GM18499 (cell line): Measurements from ENCODE around the gene SLC29A4.
"Not testable (repeated sequence)": the region's sequence is repeated elsewhere in the genome, so short reads cannot be mapped to it uniquely, and the experiment has no call there.

Experiments
- ATAC-seq: cut with Tn5 transposase; IDR thresholded peaks from one replicate; pipeline ENCODE4 v1.9.1; 2021; ENCODE audit warnings: moderate number of reproducible peaks; ENCODE audit not compliant: insufficient read depth, unreplicated experiment

SLC29A4 gene

DNA sequence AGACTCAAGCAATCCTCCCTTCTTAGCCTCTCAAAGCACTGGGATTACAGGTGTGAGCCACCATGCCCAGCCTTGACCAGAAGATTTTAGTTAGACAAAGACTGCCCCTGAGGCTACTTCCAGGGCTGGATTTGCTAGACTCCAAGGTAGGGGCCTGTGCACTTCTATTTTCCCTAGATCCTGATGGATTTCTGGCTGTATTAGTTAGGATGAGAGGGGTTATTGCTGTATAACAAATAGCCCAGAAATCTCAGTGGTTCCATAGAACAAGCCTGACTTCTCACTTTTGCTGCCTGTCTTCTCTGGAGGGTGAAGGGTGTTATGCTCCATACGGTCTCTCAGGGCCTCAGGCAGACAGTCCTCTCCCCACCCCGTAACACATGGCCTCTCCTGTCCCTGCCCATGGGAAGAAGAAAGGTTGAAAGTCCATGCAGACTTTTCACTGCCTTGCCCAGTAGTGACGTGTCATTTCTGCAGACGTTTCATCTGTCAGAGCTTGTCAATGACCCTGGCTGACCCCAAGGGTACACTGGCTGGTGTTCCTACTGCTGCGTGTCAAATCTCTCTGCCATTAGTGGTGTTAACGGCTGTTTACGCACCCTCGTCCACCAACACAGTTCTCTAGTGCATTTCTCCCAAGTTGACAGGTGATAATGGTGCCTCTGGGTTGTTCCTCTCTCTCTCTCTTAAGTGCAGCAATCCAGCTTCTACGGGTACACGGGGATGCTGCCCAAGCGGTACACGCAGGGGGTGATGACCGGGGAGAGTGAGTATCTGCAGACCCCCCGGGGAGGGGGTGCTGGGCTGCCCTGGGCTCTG lies 11.6 kb downstream of the SLC29A4 start:
- ATAC-seq: no peak

GRCh38 chr7:5295039-5296014 lies 12.6 kb downstream of the SLC29A4 start:
- ATAC-seq: no peak

DNA sequence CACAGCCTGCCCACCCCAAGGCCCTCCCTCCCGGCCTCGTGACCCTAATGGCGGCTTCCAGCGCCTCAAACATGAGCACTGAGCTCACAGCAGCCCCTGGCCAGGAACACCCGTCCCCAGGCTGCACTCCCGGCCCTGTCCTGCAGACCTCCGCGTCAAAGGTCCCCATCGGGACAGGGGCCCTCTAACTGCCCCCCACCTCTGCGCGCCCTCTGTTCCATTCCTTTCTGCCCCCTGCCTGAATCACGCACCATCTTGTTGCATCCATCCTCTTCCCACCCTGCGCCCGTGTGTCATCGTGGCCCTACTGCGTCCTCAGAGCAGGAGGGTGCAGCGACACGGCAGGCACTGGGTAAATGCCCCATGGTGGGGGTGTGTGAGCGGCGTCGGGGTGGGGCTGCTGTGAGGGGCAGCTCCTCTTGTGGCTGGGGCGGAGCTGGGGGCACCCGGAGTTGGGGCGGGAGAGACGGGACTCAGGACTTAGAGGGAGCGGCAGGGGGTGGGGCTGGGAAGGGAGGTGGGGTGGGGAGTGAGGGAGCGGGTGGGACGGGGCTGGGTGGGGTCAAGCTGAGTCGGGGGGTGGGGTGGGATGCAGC lies 13.4 kb downstream of the SLC29A4 start:
- no peak for ATAC-seq

GRCh38 chr7:5296611-5297226 lies 14.0 kb downstream of the SLC29A4 start:
- ATAC-seq: no peak

DNA sequence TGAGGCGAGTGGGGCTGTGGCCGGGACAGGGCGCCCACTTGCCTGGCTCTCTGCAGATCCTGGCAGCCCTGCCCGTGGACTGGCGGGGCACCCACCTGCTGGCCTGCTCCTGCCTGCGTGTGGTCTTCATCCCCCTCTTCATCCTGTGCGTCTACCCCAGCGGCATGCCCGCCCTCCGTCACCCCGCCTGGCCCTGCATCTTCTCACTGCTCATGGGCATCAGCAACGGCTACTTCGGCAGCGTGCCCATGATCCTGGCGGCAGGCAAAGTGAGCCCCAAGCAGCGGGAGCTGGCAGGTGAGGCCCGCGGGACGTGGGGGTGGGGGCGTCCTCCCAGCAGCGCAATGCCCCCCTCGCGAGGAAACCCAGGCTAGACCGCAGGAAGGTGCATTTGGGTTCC lies 17.6 kb downstream of the SLC29A4 start:
- ATAC-seq: no peak

DNA sequence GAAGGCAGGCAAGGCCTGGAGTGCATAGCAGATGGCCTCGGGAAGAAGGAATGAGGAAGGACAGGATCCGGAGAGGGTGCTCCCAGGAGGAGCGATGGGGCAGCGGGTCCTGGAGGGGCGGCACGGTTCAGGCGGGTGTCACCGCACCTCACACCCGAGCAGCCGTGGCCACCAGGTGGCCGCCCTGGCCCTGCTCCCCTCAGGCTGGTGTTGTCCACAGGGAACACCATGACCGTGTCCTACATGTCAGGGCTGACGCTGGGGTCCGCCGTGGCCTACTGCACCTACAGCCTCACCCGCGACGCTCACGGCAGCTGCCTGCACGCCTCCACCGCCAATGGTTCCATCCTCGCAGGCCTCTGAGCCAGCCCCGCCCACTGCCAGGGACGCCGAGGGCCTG lies 19.8 kb downstream of the SLC29A4 start:
- no peak for ATAC-seq

DNA sequence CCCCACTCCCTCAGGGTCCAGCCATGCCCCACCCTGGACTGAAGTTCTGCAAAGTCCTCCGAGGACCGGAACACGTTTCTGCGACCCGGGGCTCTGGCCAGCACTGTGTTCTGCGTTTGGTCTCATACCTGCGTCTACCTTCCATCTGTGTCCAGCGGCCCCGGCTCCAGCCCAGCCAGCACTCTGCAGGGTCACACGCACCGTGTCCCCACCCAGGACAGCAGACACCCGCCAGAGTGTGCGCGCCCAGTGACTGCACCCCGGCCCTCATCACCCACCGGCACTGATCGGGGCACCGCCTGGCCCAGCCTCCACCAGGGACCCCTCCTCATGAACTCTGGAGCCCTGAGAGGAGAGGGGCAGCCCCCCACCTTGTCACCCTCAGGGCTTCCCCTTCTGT lies 20.3 kb downstream of the SLC29A4 start:
- no peak for ATAC-seq

DNA sequence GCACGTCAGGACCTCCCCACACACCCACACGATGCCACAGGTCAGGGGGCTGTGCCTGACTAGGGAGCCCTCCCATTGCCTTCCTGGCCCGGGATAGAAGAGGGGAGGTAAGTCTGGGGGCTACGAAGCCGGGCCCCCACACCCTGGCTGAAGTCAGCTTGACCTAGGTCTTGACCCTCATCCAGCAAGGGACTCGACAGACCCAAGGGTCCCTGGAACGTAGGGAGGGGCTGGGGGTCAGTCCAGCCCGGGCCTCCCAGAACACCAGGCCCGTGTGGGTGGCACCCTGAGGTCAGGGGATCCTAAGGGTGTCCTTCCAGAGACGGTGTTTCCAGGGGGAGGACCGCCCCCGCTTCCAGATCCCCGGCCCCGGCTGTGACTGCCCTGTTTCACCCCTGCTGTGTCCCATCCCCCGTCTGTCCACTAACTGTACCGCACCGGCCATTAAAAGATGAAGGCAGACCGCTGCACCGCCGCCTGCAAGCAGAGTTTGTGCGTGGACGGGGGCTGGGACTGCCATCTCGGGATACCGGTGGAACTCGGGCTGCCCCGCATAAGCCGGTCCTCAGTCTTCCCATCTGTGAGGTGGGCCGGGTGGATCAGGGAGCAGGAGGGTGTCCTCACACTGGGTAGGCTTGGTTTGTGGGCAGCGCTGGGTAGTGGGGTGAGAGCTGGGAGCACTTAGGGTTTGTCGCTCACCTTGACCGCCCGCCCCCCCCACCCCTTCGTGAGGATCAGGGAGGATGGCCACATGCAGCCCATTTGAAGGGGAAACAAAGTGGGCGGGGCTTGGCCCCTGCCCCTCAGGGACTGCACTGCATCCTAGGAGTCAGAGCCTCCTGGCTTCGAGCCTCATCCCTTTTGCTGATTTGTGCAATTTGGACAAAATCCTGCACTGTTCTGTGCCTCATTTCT lies 21.1 kb downstream of the SLC29A4 start:
- no peak for ATAC-seq

GRCh38 chr7:5305050-5305449 lies 22.3 kb downstream of the SLC29A4 start:
- ATAC-seq: not testable (repeated sequence)

- ATAC-seq: not testable (repeated sequence)
These were observed 24.7 kb downstream of the SLC29A4 start for GRCh38 chr7:5307221-5308142.

DNA sequence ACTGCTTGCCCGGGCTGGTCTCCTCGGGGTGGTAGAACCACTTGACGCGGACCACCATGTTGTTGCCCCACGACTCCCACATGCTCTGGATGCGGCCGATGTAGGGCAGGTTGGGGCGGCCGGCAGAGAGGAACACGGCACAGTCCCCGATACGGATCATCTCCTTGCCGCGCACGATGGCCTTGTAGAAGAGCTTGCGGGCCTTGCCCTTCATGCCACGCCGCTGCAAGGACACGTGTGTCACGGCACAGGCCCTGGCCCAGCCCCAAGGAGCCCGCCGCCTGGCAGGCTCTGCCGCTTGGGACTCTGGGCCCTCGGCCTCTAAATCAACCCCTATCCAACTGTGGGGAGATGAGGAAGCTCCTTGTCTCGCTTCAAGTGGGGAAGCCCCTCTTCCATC lies 26.4 kb downstream of the SLC29A4 start:
- no peak for ATAC-seq

DNA sequence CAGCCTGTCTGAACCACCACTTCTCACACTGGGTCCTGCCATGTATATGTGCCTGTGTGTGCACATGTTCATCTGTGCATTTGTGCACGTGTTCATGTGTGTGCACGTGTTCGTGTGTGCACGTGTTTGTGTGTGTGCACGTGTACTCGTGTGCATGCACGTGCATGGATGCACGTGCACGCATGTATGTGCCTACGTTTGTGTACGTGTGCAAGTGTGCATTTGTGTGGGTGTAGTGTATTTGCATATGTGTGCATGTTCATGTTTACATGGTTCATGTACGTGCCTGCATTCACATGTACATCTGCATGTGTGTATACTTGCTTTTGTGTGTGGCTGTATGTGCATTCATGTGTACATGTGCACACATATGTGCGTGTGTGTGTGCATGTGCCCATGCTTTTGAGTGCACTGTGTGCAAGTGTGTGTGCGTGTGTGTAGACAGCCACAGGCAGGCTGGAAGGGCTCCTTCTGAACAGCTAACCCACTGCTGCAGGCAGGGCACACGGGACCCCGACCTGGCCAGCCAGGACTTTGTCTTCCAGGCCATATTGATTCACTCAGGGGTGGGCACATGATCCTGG lies 28.2 kb downstream of the SLC29A4 start:
- no peak for ATAC-seq

DNA sequence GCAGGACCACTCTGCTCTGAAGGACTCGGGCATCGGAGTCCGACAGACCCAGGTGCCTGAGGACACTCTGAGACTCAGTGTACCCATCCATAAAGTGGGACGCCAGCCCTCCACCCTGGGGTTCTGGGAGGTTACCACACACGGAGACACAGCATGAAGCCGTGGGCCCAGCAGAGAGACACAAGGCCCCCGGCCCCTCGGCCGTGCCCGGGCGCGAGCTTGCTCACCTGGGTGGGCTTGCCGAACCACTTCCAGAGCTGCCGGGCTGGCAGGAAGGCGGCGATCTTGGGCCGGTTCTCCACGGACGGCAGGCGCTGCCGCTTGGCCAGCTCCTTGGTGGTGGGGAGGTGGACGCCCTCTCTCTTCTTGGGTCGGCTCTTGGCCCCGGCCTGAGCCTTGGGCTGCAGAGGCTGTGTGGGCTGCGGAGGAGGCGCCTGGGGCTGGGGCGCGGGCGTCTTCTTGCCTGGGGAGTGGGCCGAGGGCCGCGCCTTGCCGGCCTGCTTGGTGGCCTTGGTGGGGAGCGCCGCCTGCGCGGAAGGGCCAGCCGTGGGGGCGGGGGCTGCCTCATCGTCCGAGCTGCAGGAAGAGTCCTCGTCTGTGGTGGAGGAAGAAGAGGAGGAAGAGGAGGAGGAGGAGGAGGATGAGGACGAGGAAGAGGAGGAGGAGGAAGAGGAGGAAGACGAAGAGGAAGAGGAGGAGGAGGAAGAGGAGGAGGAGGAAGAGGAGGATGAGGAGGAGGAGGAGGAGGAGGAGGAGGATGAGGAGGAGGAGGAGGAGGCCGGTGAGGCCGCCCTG lies 29.7 kb downstream of the SLC29A4 start:
- not testable (repeated sequence) for ATAC-seq

DNA sequence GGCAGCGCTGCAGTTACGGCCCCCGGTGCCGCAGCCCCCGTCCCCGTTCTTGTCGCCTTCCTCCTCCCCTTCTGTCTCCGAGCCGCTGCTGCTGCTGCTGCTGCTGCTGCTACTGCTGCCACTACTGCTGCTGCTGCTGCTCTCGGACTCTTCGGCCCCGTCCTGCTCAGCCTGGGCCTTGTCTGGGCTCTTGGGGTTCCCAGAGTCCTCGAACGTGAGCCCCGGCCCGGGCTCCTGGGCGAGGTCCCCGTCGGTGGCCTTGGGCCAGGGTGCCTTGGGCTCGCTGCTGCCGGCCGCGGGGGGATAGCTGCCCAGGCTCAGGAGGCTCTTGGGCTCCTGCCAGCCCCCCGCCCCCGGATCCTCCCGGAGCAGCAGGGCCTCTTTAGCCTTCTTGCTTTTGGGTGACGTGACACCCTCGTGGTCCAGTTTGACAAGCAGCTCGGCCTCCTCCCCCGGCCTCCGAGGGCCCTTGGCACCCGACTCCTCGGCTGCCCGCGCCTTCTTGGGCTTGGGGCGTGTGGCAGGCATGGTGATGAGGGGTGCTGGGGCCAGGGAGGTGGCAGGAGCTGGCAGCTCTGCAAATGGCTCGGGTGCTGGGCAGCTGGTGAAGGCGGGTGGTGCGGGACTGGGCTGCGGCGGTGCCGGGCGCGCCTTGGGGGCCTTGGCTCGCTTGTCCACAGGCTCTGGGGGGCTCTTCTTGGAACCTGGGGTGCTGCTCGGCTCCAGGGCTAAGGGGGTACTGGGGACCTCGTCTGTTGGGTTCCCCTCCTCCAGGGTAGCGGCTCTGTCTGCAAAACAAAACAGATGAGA lies 30.5 kb downstream of the SLC29A4 start:
- not testable (repeated sequence) for ATAC-seq

GRCh38 chr7:5314864-5315263 lies 32.1 kb downstream of the SLC29A4 start:
- no peak for ATAC-seq

GRCh38 chr7:5315761-5316160 lies 33.0 kb downstream of the SLC29A4 start:
- ATAC-seq: no peak
